GM19397 (cell line): ENCODE data around the gene PDE1C.

ENCODE experiments used
- ATAC-seq: cut with Tn5 transposase; IDR thresholded peaks from one replicate; pipeline ENCODE4 v1.9.1; 2021; ENCODE audit warnings: mild to moderate bottlenecking, moderate library complexity; ENCODE audit not compliant: unreplicated experiment

Gene PDE1C

DNA sequence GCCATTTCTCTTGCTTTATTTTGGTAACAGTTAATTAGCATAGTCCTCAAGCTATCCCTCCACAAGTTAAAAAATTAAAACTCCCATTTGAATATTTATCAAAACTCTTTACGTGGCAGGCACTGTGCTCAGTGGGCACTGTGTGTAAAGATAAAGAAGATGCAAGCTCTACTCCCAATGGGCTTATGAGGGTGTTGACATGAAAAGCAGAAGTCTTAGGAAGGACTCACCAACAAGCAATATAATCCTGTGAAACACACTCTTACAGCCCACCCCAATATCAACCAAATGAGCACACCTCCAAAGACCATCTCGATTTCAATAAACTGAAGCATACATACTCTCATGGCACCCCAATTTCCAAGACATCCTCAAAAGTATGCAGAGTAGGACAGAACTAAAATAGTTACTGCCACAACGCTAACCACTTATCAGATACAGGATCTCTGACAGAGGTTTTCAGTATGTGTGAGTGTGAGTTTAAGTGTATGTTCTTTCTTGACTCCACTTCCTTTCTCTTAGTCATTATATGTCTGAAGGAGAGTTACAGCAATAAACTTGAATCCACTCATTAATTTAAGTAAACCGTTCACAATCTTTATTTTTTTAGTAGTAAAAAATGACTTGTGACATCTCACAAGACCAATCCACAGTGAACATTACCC, 120.0 kb downstream of the PDE1C start:
- ATAC-seq: no peak

DNA sequence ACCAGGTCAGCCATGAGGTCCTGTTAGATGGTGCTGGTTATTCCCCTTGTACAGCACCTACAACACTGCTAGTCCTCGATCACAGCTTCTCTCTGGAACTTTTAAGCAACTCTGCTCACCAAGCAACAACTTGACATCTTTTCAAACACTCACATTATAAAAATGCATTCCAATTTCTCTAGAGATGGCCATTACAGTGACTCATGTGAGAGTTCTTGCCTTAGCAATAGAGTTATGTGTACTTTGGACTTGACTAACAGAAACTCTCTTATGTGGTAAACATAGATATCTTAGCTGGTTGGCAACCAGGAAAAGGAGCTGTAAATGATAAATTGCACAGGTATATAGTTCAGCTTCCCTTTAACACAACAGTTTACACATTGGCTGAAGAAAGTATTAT, 122.2 kb downstream of the PDE1C start:
- ATAC-seq: no peak

DNA sequence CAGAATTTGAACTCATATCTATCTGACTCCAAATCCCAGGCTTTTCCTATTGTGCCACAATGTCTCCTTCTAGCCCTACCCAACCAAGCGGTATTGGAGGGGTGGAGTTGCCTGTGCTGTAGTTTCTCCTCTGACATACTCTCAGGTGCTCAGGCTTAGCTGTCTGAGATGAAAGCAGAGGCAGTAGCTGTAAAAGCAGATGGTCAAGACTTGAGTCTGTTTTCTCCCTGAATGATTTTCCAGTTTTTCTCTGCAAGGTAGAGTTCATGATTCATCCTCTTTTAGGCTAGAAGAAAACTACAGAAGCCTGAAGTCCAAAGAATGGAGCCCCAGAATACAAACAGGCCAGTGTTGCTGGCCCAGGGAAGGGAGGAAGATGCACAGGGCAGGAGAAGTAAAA, 130.0 kb downstream of the PDE1C start:
- ATAC-seq: no peak

DNA sequence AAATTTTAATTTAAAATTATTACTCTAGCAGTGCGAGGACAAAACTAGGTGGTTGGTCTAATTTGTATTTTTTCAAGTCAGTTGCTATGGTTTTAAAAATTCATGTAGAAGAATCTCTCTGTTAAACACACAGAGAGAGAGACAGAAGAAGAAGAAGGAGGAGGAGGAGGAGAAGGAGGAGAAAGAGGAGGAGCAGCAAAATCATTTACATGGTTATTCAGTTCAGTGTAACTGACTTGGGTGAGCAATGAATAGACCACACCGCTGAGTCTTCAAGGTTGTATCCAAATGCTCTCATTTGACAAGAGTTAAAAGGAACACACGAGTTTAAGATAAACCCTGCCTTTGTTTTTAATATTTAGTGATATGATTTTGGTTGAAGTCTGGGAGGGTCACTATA, 131.1 kb downstream of the PDE1C start:
- no peak for ATAC-seq

DNA sequence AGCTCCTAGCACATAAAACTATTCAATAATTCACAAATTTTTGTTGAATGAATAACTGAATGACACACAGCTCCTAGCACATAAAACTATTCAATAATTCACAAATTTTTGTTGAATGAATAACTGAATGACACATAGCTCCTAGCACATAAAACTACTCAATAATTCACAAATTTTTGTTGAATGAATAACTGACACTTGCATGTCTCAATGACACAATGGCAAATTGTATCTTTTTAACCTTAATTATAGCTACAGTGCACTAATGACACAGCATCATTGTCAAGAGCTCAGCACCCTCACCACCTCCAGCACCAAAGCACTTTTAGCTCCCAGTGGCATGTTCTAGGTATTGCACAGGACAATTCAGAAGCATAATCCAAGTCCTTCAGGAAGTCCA, 131.6 kb downstream of the PDE1C start:
- no peak for ATAC-seq

DNA sequence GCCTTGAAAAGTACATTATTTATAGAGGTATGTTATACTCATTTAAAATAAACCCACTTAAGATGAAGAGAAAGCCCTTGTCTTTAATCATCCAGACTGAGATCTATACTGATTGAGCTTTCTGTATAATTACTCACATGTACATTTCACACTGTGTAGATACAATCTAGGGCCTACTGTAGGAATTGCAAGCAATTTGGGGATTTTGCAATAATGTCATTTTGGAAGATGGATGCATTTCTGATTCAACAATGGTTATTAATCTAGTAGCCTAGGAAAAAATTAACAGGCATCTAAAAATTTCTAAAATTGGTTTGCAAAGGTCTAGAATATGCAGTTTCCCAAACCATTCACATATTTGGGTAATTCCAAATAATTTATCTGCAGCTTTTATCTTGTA, 132.2 kb downstream of the PDE1C start:
- ATAC-seq: no peak

DNA sequence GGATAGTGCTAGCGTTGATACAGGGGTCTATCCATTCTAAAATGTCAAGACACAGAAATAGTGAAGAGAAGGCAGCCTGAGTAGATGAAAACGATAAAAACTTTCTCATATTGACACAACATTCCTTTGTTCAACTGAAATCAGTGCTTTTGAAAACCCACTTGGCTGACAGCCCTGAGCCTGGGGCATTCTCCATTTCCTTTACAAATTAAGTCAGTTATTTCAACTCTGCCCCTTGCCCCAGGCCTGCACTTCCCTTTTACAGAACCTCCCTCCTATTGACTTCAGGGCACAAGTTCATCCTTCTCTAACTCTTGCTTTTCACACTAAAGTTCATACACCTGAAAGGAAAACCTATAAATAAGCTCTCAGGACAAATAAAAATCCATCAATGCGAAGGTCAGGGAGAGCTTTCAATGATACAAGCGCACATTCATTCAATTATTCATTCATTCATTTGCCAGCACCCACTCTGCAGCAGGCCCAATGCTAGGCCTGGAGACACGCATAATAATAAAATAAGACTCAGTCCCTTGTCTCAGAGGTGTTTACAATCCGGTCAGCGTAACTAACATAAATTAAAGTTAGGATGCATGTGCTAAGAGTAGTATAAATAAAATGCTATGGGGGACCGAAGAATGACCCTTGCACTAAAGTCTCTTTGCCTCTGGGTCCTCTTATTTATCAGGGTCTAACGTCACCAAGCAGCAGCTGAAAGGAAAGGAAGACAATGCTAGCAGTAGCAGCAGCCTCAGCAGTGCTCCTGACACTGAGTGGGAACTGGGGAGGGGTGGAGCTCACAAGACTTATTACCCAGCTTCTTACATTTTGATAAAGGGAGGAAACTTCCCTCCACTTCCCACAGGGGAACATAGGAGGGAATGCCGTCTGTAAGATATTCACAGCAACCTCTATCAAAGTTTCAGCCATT, 134.8 kb downstream of the PDE1C start:
- no peak for ATAC-seq

DNA sequence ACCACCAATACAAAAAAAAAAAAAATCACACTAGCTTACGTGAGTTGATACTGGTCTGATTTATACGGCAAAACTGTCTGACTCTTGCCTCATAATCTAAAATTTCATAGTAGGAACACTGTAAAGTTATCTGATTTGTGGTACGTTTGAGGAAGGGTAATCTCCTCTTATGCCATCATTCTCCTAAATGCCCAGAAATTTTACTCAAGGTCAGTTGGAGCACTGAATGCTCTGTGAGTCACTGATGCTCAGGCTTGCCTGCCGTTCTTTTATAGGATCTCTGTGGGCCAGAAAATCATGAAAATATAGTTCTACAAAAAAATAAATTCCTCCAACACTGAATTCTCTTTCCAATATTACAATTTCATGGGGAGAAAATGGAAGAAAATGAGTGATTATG, 135.7 kb downstream of the PDE1C start:
- ATAC-seq: no peak

DNA sequence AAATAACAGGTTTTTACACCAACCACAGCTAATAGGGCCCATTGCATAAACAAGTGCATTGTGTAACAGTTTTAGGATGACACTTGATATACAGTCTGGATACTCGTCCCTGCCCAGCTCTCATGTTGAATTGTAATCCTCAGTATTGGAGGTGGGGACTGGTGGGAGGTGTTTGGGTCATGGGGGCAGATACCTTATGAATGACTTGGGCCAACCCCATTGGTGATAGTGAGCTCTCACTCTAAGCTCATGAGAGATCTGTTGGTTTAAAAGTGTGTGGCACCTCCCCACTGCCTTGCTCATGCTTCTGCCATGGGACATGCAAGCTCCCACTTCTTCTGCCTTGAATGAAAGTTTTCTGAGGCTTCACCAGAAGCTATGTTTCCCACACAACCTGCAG, 136.7 kb downstream of the PDE1C start:
- no peak for ATAC-seq

DNA sequence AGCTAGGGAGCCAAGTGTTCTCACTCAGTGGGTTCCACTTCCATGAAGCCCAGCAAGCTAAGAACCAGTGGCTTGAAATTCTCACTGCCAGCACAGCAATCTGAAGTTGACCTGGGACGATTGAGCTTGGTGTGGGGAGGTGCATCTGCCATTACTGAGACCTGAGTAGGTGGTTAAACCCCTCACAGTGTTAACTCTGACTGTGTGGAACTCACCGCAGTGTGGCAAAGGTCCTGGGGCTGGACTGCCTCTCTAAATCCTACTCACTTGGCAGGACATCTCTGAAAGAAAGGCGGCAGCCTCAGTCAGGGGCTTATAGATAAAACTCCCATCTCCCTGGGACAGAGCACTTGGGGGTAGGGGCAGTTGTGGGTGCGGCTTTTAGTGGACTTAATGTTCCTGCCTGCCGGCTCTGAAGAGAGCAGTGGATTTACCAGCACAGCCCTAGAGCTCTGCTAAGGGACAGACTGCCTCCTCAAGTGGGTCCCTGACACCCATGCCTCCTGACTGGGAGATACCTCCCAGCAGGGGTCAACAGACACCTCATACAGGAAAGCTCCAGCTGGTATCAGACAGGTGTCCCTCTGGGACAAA, 143.1 kb downstream of the PDE1C start:
- no peak for ATAC-seq

DNA sequence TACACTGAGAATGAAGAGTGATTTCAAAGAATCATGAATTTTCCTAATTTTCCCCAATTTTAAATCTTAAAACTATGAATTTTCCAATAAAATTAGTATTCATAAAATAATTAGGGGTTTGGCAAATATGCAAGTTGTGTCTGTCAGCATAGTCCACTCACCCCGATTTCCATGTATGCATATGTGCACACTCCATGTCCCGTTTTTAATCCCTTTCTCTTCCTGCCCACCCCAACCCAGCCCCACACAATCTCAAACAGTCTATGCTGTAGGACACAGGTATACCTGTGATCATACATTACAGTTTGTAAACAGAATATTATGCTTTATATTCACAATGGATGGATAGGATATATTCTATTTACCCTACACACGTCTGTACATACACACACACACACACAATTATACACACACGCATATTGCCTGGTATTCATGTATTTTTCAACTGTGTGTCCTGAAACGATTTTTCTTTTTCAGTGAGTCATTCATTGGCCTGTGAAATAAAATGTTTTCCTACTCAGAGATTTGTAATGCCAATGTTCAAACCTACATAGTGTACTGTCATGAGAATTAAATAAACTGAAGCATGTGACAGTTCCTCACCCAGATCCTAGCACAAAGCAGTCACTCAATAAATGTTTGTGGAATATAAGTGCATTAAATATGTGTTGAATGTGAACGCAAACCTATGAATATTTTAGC, 144.3 kb downstream of the PDE1C start:
- ATAC-seq: no peak

DNA sequence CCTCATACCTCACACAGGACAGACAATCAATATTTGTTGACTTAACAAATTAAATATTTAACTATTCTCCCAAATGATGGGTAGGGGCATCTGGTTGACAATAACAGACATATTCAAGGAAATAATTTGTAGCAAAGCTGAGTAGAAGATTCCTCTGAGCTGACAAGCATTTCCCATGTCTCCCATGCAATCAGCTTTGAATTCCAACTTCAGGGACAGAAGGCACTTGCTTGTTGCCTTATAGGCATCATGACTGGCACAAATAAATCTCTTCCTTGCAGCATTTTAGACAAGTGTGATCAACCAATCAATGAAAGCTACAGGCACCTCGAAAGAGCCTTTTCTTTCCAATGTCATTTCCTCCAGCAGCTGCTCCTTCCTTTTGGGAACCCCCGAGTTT, 146.0 kb downstream of the PDE1C start:
- no peak for ATAC-seq

DNA sequence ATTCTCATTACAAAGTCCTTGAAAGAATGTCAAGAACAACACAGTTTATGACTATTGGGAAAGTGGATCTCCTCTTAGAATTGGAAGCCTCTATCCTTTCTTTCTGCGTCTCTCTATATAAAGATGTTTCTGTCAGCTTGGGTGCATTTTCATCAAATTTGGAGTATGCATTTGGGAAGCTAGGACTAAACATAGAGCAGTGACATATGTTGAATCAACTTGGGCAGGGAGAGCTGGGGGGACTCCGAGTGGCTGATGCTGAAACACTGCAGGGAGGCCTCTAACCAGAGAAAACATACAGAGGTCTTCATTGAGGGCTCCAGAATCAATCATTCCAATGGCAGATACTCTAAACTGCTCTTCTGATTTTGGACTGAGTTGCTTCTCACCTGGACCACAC, 147.4 kb downstream of the PDE1C start:
- ATAC-seq: no peak

DNA sequence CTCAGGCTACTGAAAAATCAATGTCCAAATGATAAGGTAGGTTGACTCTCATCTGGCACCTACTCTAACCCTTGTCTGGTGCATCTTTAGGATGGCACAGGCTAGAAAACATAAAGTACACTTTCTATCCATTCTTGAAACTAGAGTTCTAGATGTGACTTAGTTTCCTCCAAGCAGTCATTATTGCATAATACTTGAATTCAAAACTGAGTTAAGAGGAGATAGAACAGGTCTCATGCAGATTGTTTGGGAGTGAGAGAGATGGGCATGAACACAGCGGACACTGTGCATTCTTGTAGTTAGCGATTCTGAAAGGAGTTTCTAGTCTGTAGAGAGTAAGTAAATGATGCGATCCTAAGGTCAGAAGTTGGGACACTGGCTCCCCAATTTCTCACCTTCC, 149.2 kb downstream of the PDE1C start:
- ATAC-seq: no peak

DNA sequence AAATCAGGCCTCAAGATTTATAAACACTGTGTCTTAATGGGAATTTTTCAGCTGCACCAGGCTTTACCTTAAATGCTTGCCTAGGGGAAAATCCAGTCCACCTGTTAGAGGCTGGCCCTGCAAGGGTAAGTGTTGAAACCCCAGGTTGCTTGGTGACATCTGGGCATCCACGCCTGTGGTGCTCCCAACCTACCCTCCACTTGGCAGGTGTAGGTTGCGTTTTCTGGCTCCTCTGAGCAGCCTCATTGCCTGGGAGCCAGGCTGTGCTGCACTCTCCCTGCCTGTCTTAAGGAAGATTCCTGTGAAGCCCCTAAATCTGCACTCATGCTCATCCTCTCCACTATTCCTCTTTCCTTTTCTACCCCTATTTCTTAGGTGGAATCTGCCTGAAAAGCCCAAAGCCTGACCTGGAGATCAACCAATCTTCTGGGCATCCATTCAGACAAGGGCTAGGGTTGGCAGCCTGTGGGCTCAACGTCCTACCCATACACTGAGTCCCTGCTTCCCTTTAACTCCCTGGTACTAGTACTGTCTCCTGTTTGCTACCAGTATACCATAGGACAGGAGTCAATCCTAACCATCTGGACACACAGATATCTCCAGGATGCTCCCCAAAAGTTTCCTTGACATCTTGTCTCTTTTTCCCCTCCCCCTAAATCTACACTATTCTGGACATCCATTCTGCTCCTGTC, 150.4 kb downstream of the PDE1C start:
- no peak for ATAC-seq

DNA sequence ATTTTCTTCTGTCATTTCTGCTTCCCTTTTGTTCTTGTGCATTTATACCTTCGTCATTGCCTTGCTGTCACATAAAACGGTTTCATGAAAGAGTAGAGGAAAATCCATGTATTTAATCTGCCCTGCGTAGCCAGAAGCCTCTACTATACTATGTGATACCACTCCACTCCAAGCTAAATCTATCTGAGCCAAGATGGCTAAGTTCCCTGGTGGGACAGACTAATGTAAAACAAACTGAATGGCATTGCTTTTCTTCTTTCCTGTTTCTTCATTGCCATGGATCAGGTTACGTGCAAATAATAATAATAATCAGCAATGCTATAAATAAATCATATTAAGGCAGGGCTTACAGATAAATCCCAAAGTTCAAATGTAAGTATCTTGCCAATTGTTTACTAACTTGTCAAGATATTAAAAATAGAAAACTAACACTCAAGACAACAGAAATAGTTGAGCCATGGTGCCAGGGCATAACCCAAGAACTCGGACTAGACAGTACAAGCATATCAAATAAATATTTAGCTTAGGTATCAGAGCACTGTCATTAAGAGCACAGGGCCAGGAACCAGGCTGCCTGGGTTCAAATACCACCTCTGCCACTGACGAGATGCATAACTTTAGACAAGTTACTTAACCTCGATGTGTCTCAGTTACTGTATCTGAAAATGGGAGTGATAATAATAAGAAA, 151.4 kb downstream of the PDE1C start:
- ATAC-seq: no peak

DNA sequence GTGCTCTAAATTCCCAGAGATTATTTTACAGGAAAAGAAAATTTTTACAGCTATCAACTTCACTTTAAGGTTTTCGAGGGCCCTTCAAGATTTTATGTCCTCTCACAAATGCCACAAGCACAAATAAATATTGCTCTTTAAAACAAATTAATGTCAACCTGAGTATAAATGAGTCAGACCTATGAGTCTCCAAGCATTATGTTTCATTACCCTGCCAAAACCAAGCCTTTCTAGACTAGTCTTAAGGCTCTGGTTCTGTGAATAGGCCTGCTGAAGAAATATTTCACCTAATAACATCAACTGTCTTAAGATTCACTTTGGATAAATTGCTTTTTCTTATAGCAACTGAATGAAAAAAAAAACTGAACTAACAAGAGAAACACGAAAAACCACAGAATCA, 153.0 kb downstream of the PDE1C start:
- no peak for ATAC-seq

DNA sequence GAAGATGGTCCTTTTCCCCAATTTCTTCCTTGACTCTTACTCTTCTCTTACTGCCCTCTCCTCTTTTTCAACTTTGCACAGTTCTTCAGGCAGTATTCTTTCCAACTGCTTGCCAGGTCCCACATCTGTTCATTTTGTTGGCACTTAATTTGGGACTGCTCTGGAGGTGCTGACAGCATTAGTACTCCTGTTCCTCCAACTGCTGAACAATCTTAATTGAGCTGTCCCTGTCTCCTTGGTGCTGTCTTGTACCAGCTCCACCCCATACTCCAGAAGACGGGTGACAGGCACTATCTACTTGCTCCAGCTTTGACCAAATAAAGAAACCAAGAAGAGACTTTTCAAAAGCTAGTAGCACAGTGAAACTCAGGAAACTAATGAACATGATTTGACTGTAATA, 160.0 kb downstream of the PDE1C start:
- ATAC-seq: no peak

DNA sequence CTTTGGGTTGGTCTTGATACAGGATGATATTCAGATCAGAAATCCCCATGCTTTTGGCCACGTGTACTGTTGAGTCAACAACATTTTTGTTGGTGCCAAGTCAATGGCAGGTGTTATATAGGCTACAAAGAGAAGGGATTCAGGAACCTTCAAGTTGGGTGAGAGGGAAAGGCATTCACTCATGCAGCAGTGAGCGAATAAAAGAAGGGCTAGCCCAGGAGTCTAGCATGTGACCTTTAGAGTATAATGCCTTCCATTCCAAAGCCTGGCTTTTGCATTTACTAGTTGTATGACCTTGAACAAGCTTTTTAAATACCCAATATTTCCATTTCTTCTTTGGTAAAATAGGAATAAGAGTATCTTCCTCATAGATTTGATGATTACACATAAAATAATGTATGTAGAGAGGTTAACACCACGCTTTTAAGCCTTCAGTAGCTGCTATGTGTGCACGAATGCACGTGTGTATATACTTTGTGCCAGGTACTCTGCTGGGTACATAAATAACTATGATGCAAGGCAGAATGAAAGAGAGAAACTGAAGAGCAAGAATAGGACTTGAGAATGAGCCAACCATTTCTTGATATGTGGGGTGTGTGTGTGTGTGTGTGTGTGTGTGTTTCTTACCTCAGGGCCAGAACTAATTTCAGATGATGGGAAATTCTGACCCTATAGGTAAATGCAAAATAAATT, 163.6 kb downstream of the PDE1C start:
- ATAC-seq: no peak

DNA sequence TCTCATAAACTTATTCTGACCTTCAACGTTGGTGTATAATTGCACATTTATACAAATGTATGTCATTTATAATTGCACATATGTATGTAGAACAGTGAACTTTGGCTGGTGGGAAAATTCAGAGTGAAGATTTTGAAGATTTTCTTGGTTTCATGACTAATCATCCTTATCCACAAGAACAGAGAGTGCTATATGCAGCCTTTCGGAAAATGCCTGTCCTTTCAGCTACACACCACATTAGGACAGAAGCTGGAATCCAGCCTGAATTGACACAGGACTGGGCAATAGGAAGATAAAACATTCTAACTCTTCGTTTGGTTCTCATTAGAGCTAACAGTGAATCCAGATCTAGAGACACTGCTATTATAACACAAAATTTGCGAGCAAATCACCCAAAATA, 166.2 kb downstream of the PDE1C start:
- ATAC-seq: no peak
